GM23338 (cell line): Measurements from ENCODE around the gene MICAL3. TPM values are rescaled to one million over a fixed set of nuclear protein-coding genes. Genes with fewer than 3 reads are reported as not detected.

ENCODE experiments used
- ATAC-seq: fragments of 200-7000 bp; cut with Tn5 transposase; 3 replicates; pipeline ENCODE4 v1.9.1; 2020
- DNase-seq: peaks from one replicate; pipeline ENCODE4 v3.0.0-alpha.2; 2015; ENCODE audit warnings: low spot score
- H2AFZ ChIP-seq: fragments of 200-600 bp; sonication (generic); 2 replicates; pipeline ENCODE4 v1.8.0; 2016; ENCODE audit warnings: antibody characterized with exemption, mild to moderate bottlenecking, moderate library complexity
- H3F3A ChIP-seq: fragments of 200-600 bp; sonication (generic); replicated peaks from 2 replicates; pipeline ENCODE4 v1.8.0; 2017; ENCODE audit warnings: antibody characterized with exemption, mixed run types, low read depth
- H3K27ac ChIP-seq: fragments of 200-600 bp; sonication (generic); 2 replicates; pipeline ENCODE4 v1.6.1; 2016; ENCODE audit warnings: low read depth
- H3K27me3 ChIP-seq: fragments of 200-600 bp; sonication (generic); 2 replicates; pipeline ENCODE4 v1.8.0; 2016; ENCODE audit warnings: mild to moderate bottlenecking, mixed run types, moderate library complexity; ENCODE audit not compliant: insufficient read depth
- H3K36me3 ChIP-seq: fragments of 200-600 bp; sonication (generic); 2 replicates; pipeline ENCODE4 v1.8.0; 2016; ENCODE audit warnings: mild to moderate bottlenecking; ENCODE audit not compliant: insufficient read depth
- H3K4me1 ChIP-seq: fragments of 200-600 bp; sonication (generic); 2 replicates; pipeline ENCODE4 v1.8.0; 2016; ENCODE audit warnings: mild to moderate bottlenecking, moderate library complexity; ENCODE audit not compliant: insufficient read depth
- H3K4me2 ChIP-seq: fragments of 200-600 bp; sonication (generic); 2 replicates; pipeline ENCODE4 v1.7.1; 2017; ENCODE audit warnings: mixed run types
- H3K4me3 ChIP-seq: fragments of 200-600 bp; sonication (generic); 2 replicates; pipeline ENCODE4 v1.6.1; 2016; ENCODE audit warnings: mixed run types
- H3K79me2 ChIP-seq: fragments of 200-600 bp; sonication (generic); replicated peaks from 2 replicates; pipeline ENCODE4 v1.8.0; 2017; ENCODE audit warnings: mild to moderate bottlenecking; ENCODE audit not compliant: insufficient read depth
- H3K9me2 ChIP-seq: fragments of 200-600 bp; sonication (generic); 2 replicates; pipeline ENCODE4 v1.8.0; 2017; ENCODE audit not compliant: insufficient read depth
- H4K20me1 ChIP-seq: fragments of 200-600 bp; sonication (generic); replicated peaks from 2 replicates; pipeline ENCODE4 v1.8.0; 2017; ENCODE audit warnings: mild to moderate bottlenecking; ENCODE audit not compliant: insufficient read depth
- H3K27ac Mint-ChIP-seq: 2 replicates; pipeline ENCODE4 v1.8.0; 2020; ENCODE audit warnings: inconsistent platforms, mild to moderate bottlenecking, moderate library complexity, mixed read lengths
- H3K27me3 Mint-ChIP-seq: 3 replicates; pipeline ENCODE4 v1.8.0; 2022; ENCODE audit warnings: low read depth, mild to moderate bottlenecking, moderate library complexity, mixed read lengths, inconsistent platforms; ENCODE audit not compliant: insufficient read depth, poor library complexity
- H3K36me3 Mint-ChIP-seq: 3 replicates; pipeline ENCODE4 v1.8.0; 2021; ENCODE audit warnings: low read depth, mild to moderate bottlenecking, inconsistent platforms, moderate library complexity, mixed read lengths
- H3K4me1 Mint-ChIP-seq: 3 replicates; pipeline ENCODE4 v1.8.0; 2020; ENCODE audit warnings: mild to moderate bottlenecking, inconsistent platforms, mixed read lengths
- H3K4me3 Mint-ChIP-seq: 3 replicates; pipeline ENCODE4 v1.8.0; 2021; ENCODE audit warnings: moderate library complexity, mild to moderate bottlenecking, inconsistent platforms, mixed read lengths
- H3K9me3 Mint-ChIP-seq: 3 replicates; pipeline ENCODE4 v1.8.0; 2020; ENCODE audit warnings: moderate library complexity, mild to moderate bottlenecking, inconsistent platforms, mixed read lengths
- EZH2phosphoT487 ChIP-seq: fragments of 200-600 bp; sonication (generic); IDR thresholded peaks from one replicate; pipeline ENCODE4 v1.8.1; 2018; ENCODE audit warnings: antibody characterized with exemption; ENCODE audit not compliant: unreplicated experiment
- JUNB ChIP-seq: IDR thresholded peaks from one replicate; pipeline ENCODE4 v1.6.1; 2016; ENCODE audit warnings: antibody characterized with exemption; ENCODE audit not compliant: unreplicated experiment
- POLR2AphosphoS5 ChIP-seq: IDR thresholded peaks from 2 replicates; pipeline ENCODE4 v1.6.1; 2016; ENCODE audit warnings: antibody characterized with exemption, low read depth
- STAT1 ChIP-seq: IDR thresholded peaks from one replicate; pipeline ENCODE4 v1.6.1; 2016; ENCODE audit warnings: antibody characterized with exemption; ENCODE audit not compliant: unreplicated experiment
- ZNF462 ChIP-seq: fragments of 250-450 bp; sonication (Bioruptor Pico); IDR thresholded peaks from 2 replicates; pipeline ENCODE4 v1.5.0; 2020; ENCODE audit warnings: mild to moderate bottlenecking, moderate library complexity
- polyA plus RNA-seq: library from polyadenylated mRNA; unstranded; fragments of >200 nt; fragmentation: Nextera tagmentation; extraction: Ambion mirVana; gene quantifications from 2 replicates; pipeline ENCODE4 v1.2.1, GENCODE V29; 2016
- total RNA-seq: library from RNA; depleted of rRNA; stranded (reverse); fragments of >200 nt; shearing (Covaris generic); gene quantifications from 2 replicates; pipeline ENCODE4 v1.2.3, GENCODE V29; 2014

Gene MICAL3
- total and polyA plus RNA-seq, 2 experiments from 2014 or later, result 10.1 to 33.9 TPM

- DNase-seq (peak; percentile 24), ATAC-seq (peak; percentile 17)
- TF ChIP-seq ZNF462 (CRISPR knock-in tag) (no peak), JUNB (no peak), STAT1 (no peak), POLR2AphosphoS5 (no peak)
- H3K4me1 Mint-ChIP-seq, result peaks cover 44% of the 10 kb centered on the region
- Histone ChIP-seq H2AFZ (no peak overlapping the region), H3K36me3 (no peaks in the 10 kb centered on the region), H3K9me2 (no peaks in the 10 kb centered on the region), H3K4me1 (peaks cover 25% of the 10 kb centered on the region), H3K4me3 (no peak overlapping the region), H3K27ac (no peak overlapping the region), H4K20me1 (peaks cover 19% of the 10 kb centered on the region), H3K27me3 (no peaks in the 10 kb centered on the region), H3K4me2 (no peak overlapping the region), H3K79me2 (peaks cover 94% of the 10 kb centered on the region), H3F3A (no peaks in the 10 kb centered on the region)
- no peak overlapping the region for H3K27ac Mint-ChIP-seq
- no peak overlapping the region for H3K4me3 Mint-ChIP-seq
- H3K36me3 Mint-ChIP-seq, result no peaks in the 10 kb centered on the region; the same call in 2 of the 3 replicates
- peaks cover 8% of the 10 kb centered on the region for H3K27me3 Mint-ChIP-seq
- H3K9me3 Mint-ChIP-seq, result no peaks in the 10 kb centered on the region; the same call in 2 of the 3 replicates
Measured at GRCh38 chr22:17968126-17968525, 56.2 kb downstream of the MICAL3 start.

- no peaks in the 10 kb centered on the region for H3F3A ChIP-seq
- ATAC-seq, result no peak
- TF ChIP-seq ZNF462 (CRISPR knock-in tag) (no peak), STAT1 (no peak), EZH2phosphoT487 (no peak)
- no peak for DNase-seq
- no peak overlapping the region for H3K27ac ChIP-seq
- H3K79me2 ChIP-seq, result peaks cover 97% of the 10 kb centered on the region
- Mint-ChIP-seq H3K4me3 (no peak overlapping the region), H3K27me3 (peaks cover 4% of the 10 kb centered on the region), H3K4me1 (peaks cover 34% of the 10 kb centered on the region), H3K9me3 (no peaks in the 10 kb centered on the region; the same call in 2 of the 3 replicates), H3K27ac (no peak overlapping the region), H3K36me3 (no peaks in the 10 kb centered on the region; the same call in 1 of the 3 replicates)
- no peaks in the 10 kb centered on the region for H3K36me3 ChIP-seq
- no peaks in the 10 kb centered on the region for H3K27me3 ChIP-seq
- H3K4me1 ChIP-seq, result peaks cover 11% of the 10 kb centered on the region; the same call in 1 of the 2 replicates
- H2AFZ ChIP-seq, result no peak overlapping the region
- no peak overlapping the region for H3K4me3 ChIP-seq
- H3K4me2 ChIP-seq, result no peak overlapping the region
- H4K20me1 ChIP-seq, result peaks cover 19% of the 10 kb centered on the region
- H3K9me2 ChIP-seq, result no peaks in the 10 kb centered on the region
Measured at GRCh38 chr22:17966403-17966717, 58.0 kb downstream of the MICAL3 start.
